Heart right ventricle (tissue), 16 donors: ENCODE results near the gene AAGAB. TPM values are rescaled to one million over a fixed set of nuclear protein-coding genes. Genes with fewer than 3 reads are reported as not detected.
"Not testable (repeated sequence)": the region's sequence is repeated elsewhere in the genome, so short reads cannot be mapped to it uniquely, and the experiment has no call there.

Experiments used
- ATAC-seq, 8 donors: fragments of 200-7000 bp; cut with Tn5 transposase; one replicate each; pipeline ENCODE4 v1.9.1; 2020; ENCODE audit warnings: mild to moderate bottlenecking in 8 of 8, moderate library complexity in 8 of 8, moderate number of reproducible peaks in 1 of 8
- DNase-seq, 2 donors: peaks; one replicate each; pipeline ENCODE4 v3.0.0-alpha.2; 2020
- H3K27ac ChIP-seq, 10 donors: fragments of 200-600 bp; sonication (generic) in 2 of 10; one replicate each; pipeline versions ENCODE4 v1.5.0 to v1.8.0; 2020 to 2022; ENCODE audit warnings: mild to moderate bottlenecking in 3 of 10
- H3K27me3 ChIP-seq, 7 donors: fragments of 200-600 bp; one replicate each; pipeline ENCODE4 v1.8.0; 2021 to 2022; ENCODE audit warnings: mild to moderate bottlenecking in 2 of 7
- H3K36me3 ChIP-seq, 9 donors: fragments of 200-600 bp; sonication (generic) in 1 of 9; one replicate each; pipeline versions ENCODE4 v1.5.0 to v1.8.0; 2020 to 2022; ENCODE audit warnings: mild to moderate bottlenecking in 2 of 9
- H3K4me1 ChIP-seq, 9 donors: fragments of 200-600 bp; sonication (generic) in 1 of 9; one replicate each; pipeline versions ENCODE4 v1.5.0 to v1.8.0; 2020 to 2022; ENCODE audit warnings: mild to moderate bottlenecking in 4 of 9
- H3K4me3 ChIP-seq, 10 donors: fragments of 200-600 bp; sonication (generic) in 2 of 10; one replicate each; pipeline versions ENCODE4 v1.5.0 to v1.8.0; 2020 to 2022; ENCODE audit warnings: mild to moderate bottlenecking in 7 of 10, moderate library complexity in 2 of 10
- H3K9me3 ChIP-seq, 11 donors: fragments of 200-600 bp in 10 of 11; sonication (generic) in 2 of 11; one replicate each; pipeline versions ENCODE4 v1.5.0 to v1.8.0; 2013 to 2022; ENCODE audit warnings: mild to moderate bottlenecking in 2 of 11, control low read depth in 1 of 11, moderate library complexity in 1 of 11
- WGBS, 2 donors: extraction: QIAGEN DNeasy Blood & Tissue Kit; methylation state at CpG; one replicate each; pipeline ENCODE4 v1.1.7; 2013; ENCODE audit warnings: inconsistent platforms in 1 of 2; 5-methylcytosine and 5-hydroxymethylcytosine counted together
- intact Hi-C, 10 donors: fragments of 100-400 bp; cut with DNase I; formaldehyde crosslinking; loops; one replicate each; pipeline versions ENCODE4 v1.11.1 to v1.14.2; 2022
- polyA plus RNA-seq, 2 donors: library from polyadenylated mRNA; stranded (reverse); fragments of 200-250 nt; gene quantifications; one replicate each; pipeline ENCODE4 v1.2.3, GENCODE V29; 2013
- total RNA-seq, 10 donors: library from RNA; stranded (reverse); fragmentation: NEBNext Ultra II Directional in 3 of 10; extraction: Animal tissue kit (Norgen Biotek cat#: 25700) in 3 of 10; gene quantifications; one replicate each; pipeline versions ENCODE4 v1.2.1 to v1.2.4, GENCODE V29; 2021 to 2023
- TF ChIP-seq, protein P1 (sequence below), 9 donors: fragments of 200-600 bp; sonication (generic) in 2 of 9; IDR thresholded peaks; one replicate each; pipeline versions ENCODE4 v1.5.0 to v1.8.0; 2021 to 2022; ENCODE audit warnings: antibody characterized with exemption in 9 of 9, mild to moderate bottlenecking in 5 of 9, moderate library complexity in 1 of 9
- donor health status: Arrhythmogenic right ventricular cardiomyopathy.
- donor health status: ischemic (EF 13 %, LVEDD 7.1; RV severe dilation, severe dysfunction).
- donor health status: healthy with polysubstance abuse.
- donor health status: DM: no; HTN: yes; CAD: no.
- donor health status: DM: no; HTN: no; CAD: no.
- donor health status: ischemic (EF 25% LVEDD 6.9; RV normal size, moderate dysfunction).
- donor health status: ischemic (EF 25% LVEDD 5.7; RV mildly dilated, moderate dysfunction).
- donor health status: healthy.
- donor health status: DM: yes; HTN: yes; CAD: no.
- donor health status: Ischemic cardiomyopathy.
- donor health status: ischemic (EF 35%, LVEDD 5.7; RV mildly dilated, moderate dysfunction).
- donor health status: nonischemic (EF 11% LVEDD 7.7; RV severe dilation, severe dysfunction).
- donor health status: DM: yes; HTN: yes; CAD: no.
- donor health status: PGD.
- donor health status: ischemic (EF 29% LVEDD 5.4; RV normal size, mild dysfunction).
- donor health status: nonischemic (EF 23%, LVEDD 6.1; RV moderate dilation, normal function).

The AAGAB gene
- total and polyA plus RNA-seq, 12 donors: 4.3 to 33.4 (median 24.3) TPM

DNA sequence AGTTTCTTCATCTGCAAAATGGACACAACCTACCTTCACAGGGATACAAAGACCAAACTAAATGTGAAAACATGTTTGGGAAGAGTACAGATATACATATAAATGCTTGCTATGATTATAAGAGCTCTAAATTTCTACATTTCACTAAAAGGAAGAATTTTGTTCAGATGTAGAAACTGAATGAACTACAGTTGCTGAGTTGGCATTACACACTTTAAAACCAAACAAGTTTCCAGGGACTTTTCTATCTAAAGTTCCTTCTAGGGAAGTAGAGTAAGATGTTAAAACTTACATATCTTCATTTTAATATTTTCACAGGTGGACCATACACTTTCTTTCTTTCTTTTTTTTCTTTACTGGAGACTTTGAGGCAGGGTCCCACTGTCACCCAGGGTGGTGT, 4.6 kb downstream of the AAGAB start:
- no peak overlapping the region for H3K4me3 ChIP-seq
- peaks cover 0 to 19% (median 10%) of the 10 kb centered on the region in 9 donors for H3K4me1 ChIP-seq
- TF ChIP-seq, protein P1, sequence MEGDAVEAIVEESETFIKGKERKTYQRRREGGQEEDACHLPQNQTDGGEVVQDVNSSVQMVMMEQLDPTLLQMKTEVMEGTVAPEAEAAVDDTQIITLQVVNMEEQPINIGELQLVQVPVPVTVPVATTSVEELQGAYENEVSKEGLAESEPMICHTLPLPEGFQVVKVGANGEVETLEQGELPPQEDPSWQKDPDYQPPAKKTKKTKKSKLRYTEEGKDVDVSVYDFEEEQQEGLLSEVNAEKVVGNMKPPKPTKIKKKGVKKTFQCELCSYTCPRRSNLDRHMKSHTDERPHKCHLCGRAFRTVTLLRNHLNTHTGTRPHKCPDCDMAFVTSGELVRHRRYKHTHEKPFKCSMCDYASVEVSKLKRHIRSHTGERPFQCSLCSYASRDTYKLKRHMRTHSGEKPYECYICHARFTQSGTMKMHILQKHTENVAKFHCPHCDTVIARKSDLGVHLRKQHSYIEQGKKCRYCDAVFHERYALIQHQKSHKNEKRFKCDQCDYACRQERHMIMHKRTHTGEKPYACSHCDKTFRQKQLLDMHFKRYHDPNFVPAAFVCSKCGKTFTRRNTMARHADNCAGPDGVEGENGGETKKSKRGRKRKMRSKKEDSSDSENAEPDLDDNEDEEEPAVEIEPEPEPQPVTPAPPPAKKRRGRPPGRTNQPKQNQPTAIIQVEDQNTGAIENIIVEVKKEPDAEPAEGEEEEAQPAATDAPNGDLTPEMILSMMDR (IDR thresholded peaks at IDR 0.05): no peak
- H3K36me3 ChIP-seq: peaks cover 0 to 20% (median 3%) of the 10 kb centered on the region in 9 donors
- intact Hi-C loops: loop anchor here in 5 of 10 donors (5.0 to 10.0 kb wide), 3 partner anchors 175 to 185 kb away; partner anchors contain the start of gene SMAD3 (in 4 of the 5)
- DNase-seq: no peak
- no peak for ATAC-seq
- no peaks in the 10 kb centered on the region for H3K27me3 ChIP-seq
- H3K9me3 ChIP-seq: peaks cover 0 to 8% (median 0%) of the 10 kb centered on the region in 11 donors
- H3K27ac ChIP-seq: no peak overlapping the region

DNA sequence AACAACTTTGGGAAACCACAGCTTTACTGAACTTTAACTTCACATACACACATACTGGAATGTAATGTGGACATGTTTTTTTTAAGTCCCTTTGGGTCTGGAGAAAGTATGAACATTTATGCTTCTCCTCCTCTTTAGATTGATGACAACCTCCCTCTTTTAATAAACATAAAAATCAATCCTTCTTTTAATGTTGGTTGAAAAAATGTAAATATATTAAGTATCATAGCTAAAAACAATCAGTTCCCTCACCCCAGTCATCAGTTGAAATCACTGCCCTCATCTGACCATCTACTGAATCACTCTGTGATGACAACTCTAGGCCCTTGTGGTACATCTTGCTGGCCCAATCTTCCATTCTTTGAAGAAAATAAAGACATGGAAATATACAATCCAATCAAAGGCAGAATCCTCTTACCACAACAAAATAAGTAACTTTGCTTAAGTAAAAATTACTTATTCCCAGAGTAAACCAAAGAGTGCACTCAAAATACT, 6.4 kb downstream of the AAGAB start:
- TF ChIP-seq, protein P1 (IDR thresholded peaks at IDR 0.05): no peak
- peaks cover 0 to 20% (median 3%) of the 10 kb centered on the region in 9 donors for H3K36me3 ChIP-seq
- H3K9me3 ChIP-seq: peaks cover 0 to 8% (median 0%) of the 10 kb centered on the region in 11 donors
- DNase-seq: no peak
- ATAC-seq: no peak
- no peaks in the 10 kb centered on the region for H3K27me3 ChIP-seq
- H3K4me1 ChIP-seq: peaks cover 0 to 15% (median under 1%) of the 10 kb centered on the region in 9 donors
- H3K27ac ChIP-seq: no peak overlapping the region
- intact Hi-C loops: no loop called here
- H3K4me3 ChIP-seq: no peak overlapping the region

- H3K4me3 ChIP-seq, DNase-seq, intact Hi-C loops, H3K27ac ChIP-seq, H3K9me3 ChIP-seq, ATAC-seq, H3K27me3 ChIP-seq: not testable (repeated sequence)
- H3K4me1 ChIP-seq: peaks cover 0 to 14% (median 0%) of the 10 kb centered on the region in 9 donors
- WGBS, 2 donors: 99 to 100% methylated on average over 5 of the region's 5 CpGs
- H3K36me3 ChIP-seq: peaks cover 0 to 20% (median 3%) of the 10 kb centered on the region in 9 donors
These were observed 7.9 kb downstream of the AAGAB start for GRCh38 chr15:67246606-67247005.

GRCh38 chr15:67244971-67245478, 9.4 kb downstream of the AAGAB start:
- H3K9me3 ChIP-seq: peaks cover 0 to 8% (median 0%) of the 10 kb centered on the region in 11 donors
- H3K27me3 ChIP-seq: no peaks in the 10 kb centered on the region
- intact Hi-C loops: loop anchor here in 1 of 10 donors (5.0 kb wide), 1 partner anchor 68 kb away; no protein-coding TSS in a partner anchor
- 95% methylated on average over 3 of the region's 3 CpGs for WGBS, 2 donors
- ATAC-seq (no peak), DNase-seq (no peak)
- peaks cover 0 to 28% (median 0%) of the 10 kb centered on the region in 9 donors for H3K4me1 ChIP-seq
- H3K36me3 ChIP-seq: peaks cover 0 to 20% (median 3%) of the 10 kb centered on the region in 9 donors
- H3K27ac ChIP-seq: no peak overlapping the region
- TF ChIP-seq, protein P1 (IDR thresholded peaks at IDR 0.05): no peak
- H3K4me3 ChIP-seq: no peak overlapping the region

DNA sequence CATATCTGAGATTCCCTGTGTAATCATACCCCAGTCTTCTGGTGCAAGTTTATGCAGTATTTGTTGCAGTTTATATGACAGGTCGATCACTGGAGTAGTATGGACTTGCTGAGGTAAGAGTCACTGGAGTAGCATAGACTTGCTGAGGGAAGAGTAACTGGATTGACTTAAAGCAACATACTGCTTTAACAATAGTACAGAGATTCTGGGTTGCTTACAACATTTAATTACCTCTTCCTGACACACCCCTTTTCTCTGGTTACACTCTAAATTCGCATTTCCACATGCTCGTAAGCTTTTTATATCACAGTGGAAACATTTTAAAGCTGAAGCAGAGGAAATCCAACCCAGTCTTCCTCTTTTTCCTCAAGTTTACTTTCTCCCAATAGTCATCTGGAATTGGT, 11.8 kb downstream of the AAGAB start:
- peak in 1 of 8 donors; percentile 33 for ATAC-seq
- Histone ChIP-seq H3K27ac (no peak overlapping the region), H3K4me1 (peaks cover 0 to 37% (median 0%) of the 10 kb centered on the region in 9 donors), H3K36me3 (peaks cover 0 to 20% (median 3%) of the 10 kb centered on the region in 9 donors), H3K27me3 (no peaks in the 10 kb centered on the region), H3K9me3 (peaks cover 0 to 8% (median 0%) of the 10 kb centered on the region in 11 donors), H3K4me3 (no peak overlapping the region)
- intact Hi-C loops: loop anchor here in 1 of 10 donors (5.0 kb wide), 1 partner anchor 65 kb away; no protein-coding TSS in a partner anchor
- 54 to 68% methylated on average over 3 of the region's 3 CpGs for WGBS, 2 donors
- no peak for DNase-seq
- TF ChIP-seq, protein P1 (IDR thresholded peaks at IDR 0.05): no peak
